DOHH2 (cell line): ENCODE data around the gene LNX2.

Experiments used
- H3F3A ChIP-seq: fragments of 200-600 bp; sonication (generic), shearing (Covaris generic); 2 replicates; pipeline ENCODE4 v1.6.0; 2016; ENCODE audit warnings: antibody characterized with exemption, mild to moderate bottlenecking; ENCODE audit not compliant: control insufficient read depth, insufficient read depth
- H3K27ac ChIP-seq: fragments of 200-600 bp; sonication (generic); 2 replicates; pipeline ENCODE4 v1.5.1; 2014; ENCODE audit warnings: low read depth, mild to moderate bottlenecking, low read length, moderate library complexity
- H3K27me3 ChIP-seq: fragments of 200-600 bp; sonication (generic); 2 replicates; pipeline ENCODE4 v1.6.1; 2014; ENCODE audit warnings: mild to moderate bottlenecking, low read length, mixed read lengths; ENCODE audit not compliant: control insufficient read depth
- H3K36me3 ChIP-seq: fragments of 200-600 bp; sonication (generic); 2 replicates; pipeline ENCODE4 v1.6.1; 2014; ENCODE audit warnings: mild to moderate bottlenecking, low read length, moderate library complexity, mixed read lengths; ENCODE audit not compliant: control insufficient read depth
- H3K4me1 ChIP-seq: fragments of 200-600 bp; sonication (generic); 2 replicates; pipeline ENCODE4 v1.6.1; 2014; ENCODE audit warnings: mild to moderate bottlenecking, low read length, mixed read lengths; ENCODE audit not compliant: control insufficient read depth
- H3K4me2 ChIP-seq: fragments of 200-600 bp; sonication (generic); 2 replicates; pipeline ENCODE4 v1.6.0; 2014; ENCODE audit warnings: mild to moderate bottlenecking, low read length, moderate library complexity
- H3K4me3 ChIP-seq: fragments of 200-600 bp; sonication (generic); 2 replicates; pipeline ENCODE4 v1.5.1; 2014; ENCODE audit warnings: mild to moderate bottlenecking, low read length, mixed read lengths
- H3K79me2 ChIP-seq: fragments of 200-600 bp; sonication (generic); 2 replicates; pipeline ENCODE4 v1.6.1; 2014; ENCODE audit warnings: mild to moderate bottlenecking, low read length, mixed read lengths; ENCODE audit not compliant: control insufficient read depth
- H3K9me2 ChIP-seq: fragments of 200-600 bp; sonication (generic); replicated peaks from 2 replicates; pipeline ENCODE4 v1.6.1; 2014; ENCODE audit warnings: mild to moderate bottlenecking, low read length, mixed read lengths; ENCODE audit not compliant: control insufficient read depth
- H3K9me3 ChIP-seq: fragments of 200-600 bp; sonication (generic); 2 replicates; pipeline ENCODE4 v1.6.1; 2014; ENCODE audit warnings: antibody characterized with exemption, low read length, mixed read lengths; ENCODE audit not compliant: control insufficient read depth, insufficient read depth
- H4K20me1 ChIP-seq: fragments of 200-600 bp; sonication (generic); 2 replicates; pipeline ENCODE4 v1.6.0; 2014; ENCODE audit warnings: low read depth, mild to moderate bottlenecking, antibody characterized with exemption, low read length, moderate library complexity; ENCODE audit not compliant: control insufficient read depth, insufficient read depth
- EZH2phosphoT487 ChIP-seq: fragments of 200-600 bp; sonication (generic); IDR thresholded peaks from 2 replicates; pipeline ENCODE4 v1.6.1; 2017; ENCODE audit warnings: borderline replicate concordance, mild to moderate bottlenecking, antibody characterized with exemption, low read length, moderate library complexity, mixed read lengths
- TF ChIP-seq, protein P1 (sequence below): fragments of 200-600 bp; sonication (generic); IDR thresholded peaks from one replicate; pipeline ENCODE4 v1.5.1; 2014; ENCODE audit warnings: antibody characterized with exemption, mild to moderate bottlenecking, low read depth, low read length; ENCODE audit not compliant: poor library complexity, severe bottlenecking

LNX2 gene

DNA sequence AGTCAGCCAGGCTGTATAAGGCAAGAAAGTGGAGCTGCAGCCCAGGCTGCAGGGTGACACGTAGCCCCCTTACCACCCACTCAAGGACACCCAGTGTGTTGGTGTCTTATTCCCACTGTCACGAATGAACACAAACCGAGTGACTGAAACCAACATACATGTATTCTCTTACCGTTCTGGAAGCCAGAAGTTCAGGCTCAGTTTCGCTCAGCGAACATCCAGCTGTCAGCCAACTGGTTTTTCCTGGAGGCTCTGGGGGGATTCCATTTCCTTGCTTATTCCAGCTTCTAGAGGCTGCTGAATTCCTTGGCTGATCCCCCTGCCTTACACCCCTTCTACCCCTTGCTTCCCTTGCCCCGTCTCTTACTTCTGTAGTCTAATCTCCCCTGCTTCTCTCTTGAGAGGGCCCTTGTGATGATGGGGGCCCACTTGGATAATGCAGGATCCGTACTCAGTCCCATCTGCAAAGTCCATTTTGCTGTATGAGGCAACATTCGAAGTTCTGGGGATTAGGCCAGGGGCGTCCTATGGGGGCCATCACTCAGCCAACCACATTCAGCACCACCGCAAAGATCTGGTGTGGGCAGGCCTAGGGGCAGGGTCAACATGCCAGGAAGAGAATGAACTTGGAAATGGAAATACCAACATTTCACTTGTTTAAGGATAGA lies 122.6 kb downstream of the LNX2 start:
- H3F3A ChIP-seq, result no peaks in the 10 kb centered on the region
- no peaks in the 10 kb centered on the region for H4K20me1 ChIP-seq
- TF ChIP-seq, protein P1, sequence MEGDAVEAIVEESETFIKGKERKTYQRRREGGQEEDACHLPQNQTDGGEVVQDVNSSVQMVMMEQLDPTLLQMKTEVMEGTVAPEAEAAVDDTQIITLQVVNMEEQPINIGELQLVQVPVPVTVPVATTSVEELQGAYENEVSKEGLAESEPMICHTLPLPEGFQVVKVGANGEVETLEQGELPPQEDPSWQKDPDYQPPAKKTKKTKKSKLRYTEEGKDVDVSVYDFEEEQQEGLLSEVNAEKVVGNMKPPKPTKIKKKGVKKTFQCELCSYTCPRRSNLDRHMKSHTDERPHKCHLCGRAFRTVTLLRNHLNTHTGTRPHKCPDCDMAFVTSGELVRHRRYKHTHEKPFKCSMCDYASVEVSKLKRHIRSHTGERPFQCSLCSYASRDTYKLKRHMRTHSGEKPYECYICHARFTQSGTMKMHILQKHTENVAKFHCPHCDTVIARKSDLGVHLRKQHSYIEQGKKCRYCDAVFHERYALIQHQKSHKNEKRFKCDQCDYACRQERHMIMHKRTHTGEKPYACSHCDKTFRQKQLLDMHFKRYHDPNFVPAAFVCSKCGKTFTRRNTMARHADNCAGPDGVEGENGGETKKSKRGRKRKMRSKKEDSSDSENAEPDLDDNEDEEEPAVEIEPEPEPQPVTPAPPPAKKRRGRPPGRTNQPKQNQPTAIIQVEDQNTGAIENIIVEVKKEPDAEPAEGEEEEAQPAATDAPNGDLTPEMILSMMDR, result no peak
- no peak for TF ChIP-seq EZH2phosphoT487
- no peak overlapping the region for H3K4me3 ChIP-seq
- H3K4me2 ChIP-seq, result no peak overlapping the region
- no peaks in the 10 kb centered on the region for H3K9me2 ChIP-seq
- H3K27ac ChIP-seq, result no peak overlapping the region
- no peaks in the 10 kb centered on the region for H3K36me3 ChIP-seq
- H3K27me3 ChIP-seq, result no peaks in the 10 kb centered on the region
- no peaks in the 10 kb centered on the region for H3K79me2 ChIP-seq
- H3K4me1 ChIP-seq, result no peaks in the 10 kb centered on the region
- H3K9me3 ChIP-seq, result no peaks in the 10 kb centered on the region

DNA sequence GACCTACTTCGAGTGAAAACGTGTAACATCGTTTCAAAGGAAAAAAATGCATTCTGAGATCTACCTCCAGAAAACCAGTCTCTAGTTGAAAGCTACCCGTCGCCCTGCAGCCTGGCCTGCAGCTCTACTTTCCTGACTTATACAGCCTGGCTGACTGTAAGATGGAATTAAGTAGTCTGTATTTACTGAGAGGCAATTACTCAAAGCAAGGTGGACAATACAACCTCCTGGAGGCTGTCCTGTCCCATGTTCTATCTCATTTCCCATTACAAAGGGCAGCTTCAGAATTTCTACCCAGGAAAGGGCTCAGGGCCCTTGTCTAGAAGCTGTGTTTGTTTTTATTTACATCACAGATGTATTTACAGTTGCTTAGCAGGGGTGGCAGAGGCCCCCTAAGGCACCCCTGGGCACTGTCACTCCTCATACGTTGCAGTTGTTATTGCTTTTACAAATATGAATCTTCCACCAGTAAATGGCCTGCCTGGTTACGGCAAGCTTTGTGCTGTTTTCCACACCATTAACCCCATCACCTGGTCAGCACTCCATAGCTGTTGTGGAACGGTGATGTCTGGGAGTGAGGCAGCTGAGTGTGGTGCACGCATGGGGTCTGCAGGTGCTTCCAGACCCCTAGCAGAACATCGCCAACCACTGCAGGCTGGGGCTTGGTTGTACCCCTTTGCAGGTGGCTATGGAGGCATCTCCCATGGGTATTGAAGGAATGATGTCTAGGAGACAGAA lies 123.6 kb downstream of the LNX2 start:
- H3K4me1 ChIP-seq, result no peaks in the 10 kb centered on the region
- H3K27me3 ChIP-seq, result no peaks in the 10 kb centered on the region
- no peak overlapping the region for H3K27ac ChIP-seq
- H3K9me2 ChIP-seq, result no peaks in the 10 kb centered on the region
- H3K9me3 ChIP-seq, result no peaks in the 10 kb centered on the region
- no peaks in the 10 kb centered on the region for H3K36me3 ChIP-seq
- H3K79me2 ChIP-seq, result no peaks in the 10 kb centered on the region
- no peak for TF ChIP-seq EZH2phosphoT487
- TF ChIP-seq, protein P1, result no peak
- no peaks in the 10 kb centered on the region for H3F3A ChIP-seq
- no peak overlapping the region for H3K4me3 ChIP-seq
- no peak overlapping the region for H3K4me2 ChIP-seq
- no peaks in the 10 kb centered on the region for H4K20me1 ChIP-seq

DNA sequence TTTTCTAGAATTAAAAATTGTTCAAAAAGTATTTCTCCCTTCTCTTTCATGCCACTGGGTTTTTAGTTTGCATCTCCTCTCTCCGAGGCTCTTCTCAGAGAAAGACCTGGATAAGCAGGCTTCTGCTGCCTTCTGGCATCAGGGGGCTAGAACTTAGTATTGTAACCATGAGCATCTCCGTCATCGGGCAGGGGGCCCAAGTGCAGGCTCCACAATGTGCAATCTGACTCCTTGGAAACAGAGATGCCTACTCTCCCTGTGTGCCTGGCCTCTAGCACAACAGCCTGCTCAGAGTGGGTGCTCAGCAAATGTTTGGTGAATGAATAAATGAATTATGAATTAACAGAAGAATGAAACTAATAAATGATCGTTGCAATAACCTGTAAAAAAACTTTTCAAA lies 124.3 kb downstream of the LNX2 start:
- H3F3A ChIP-seq, result no peaks in the 10 kb centered on the region
- no peaks in the 10 kb centered on the region for H3K9me2 ChIP-seq
- no peaks in the 10 kb centered on the region for H3K9me3 ChIP-seq
- H3K4me1 ChIP-seq, result no peaks in the 10 kb centered on the region
- no peak overlapping the region for H3K27ac ChIP-seq
- no peaks in the 10 kb centered on the region for H3K36me3 ChIP-seq
- TF ChIP-seq, protein P1, result no peak
- TF ChIP-seq EZH2phosphoT487, result no peak
- no peak overlapping the region for H3K4me3 ChIP-seq
- no peaks in the 10 kb centered on the region for H3K79me2 ChIP-seq
- no peaks in the 10 kb centered on the region for H3K27me3 ChIP-seq
- H4K20me1 ChIP-seq, result no peaks in the 10 kb centered on the region
- no peak overlapping the region for H3K4me2 ChIP-seq
